Measurements from ENCODE around the gene RTP3.

- TF ChIP-seq EZH2 (IDR thresholded peaks at IDR 0.05; ENCODE audit: borderline replicate concordance, insufficient read depth, low read depth, low read length, poor library complexity, severe bottlenecking) (no peak), CTCF (IDR thresholded peaks at IDR 0.05) (no peak)
These were observed 16.1 kb upstream of the RTP3 start for GRCh38 chr3:46481636-46482035.

Data from B cell (primary cell).